Measurements from ENCODE around the gene NPIPB2. TPM values are rescaled to one million over a fixed set of nuclear protein-coding genes. Genes with fewer than 3 reads are reported as not detected.
A peak's percentile ranks its signal among the peaks of the same experiment; 100 is the strongest.
"Not testable (repeated sequence)": the region's sequence is repeated elsewhere in the genome, so short reads cannot be mapped to it uniquely, and the experiment has no call there.

Gene NPIPB2
- total RNA-seq, 2 donors from 2014 or later: 0.64 to 11.2 TPM

GRCh38 chr16:11957591-11958395, 15.9 kb upstream of the NPIPB2 start:
- no peak overlapping the region for H3K27ac ChIP-seq

GRCh38 chr16:11956558-11956957, 14.7 kb upstream of the NPIPB2 start:
- H3K27ac ChIP-seq: no peak overlapping the region
- H3K4me1 ChIP-seq (replicated peaks): no peaks in the 10 kb centered on the region
- 96% methylated on average over 2 of the region's 2 CpGs for WGBS
- no peaks in the 10 kb centered on the region for H3K27me3 ChIP-seq (replicated peaks; ENCODE audit: insufficient read depth)
- intact Hi-C loops (cut with DNase I): no loop called here
- H3K9me3 ChIP-seq: no peaks in the 10 kb centered on the region
- TF ChIP-seq POLR2A (IDR thresholded peaks at IDR 0.05) (no peak), POLR2AphosphoS5 (IDR thresholded peaks at IDR 0.05) (no peak), CTCF (IDR thresholded peaks at IDR 0.05) (no peak)
- DNase-seq (ENCODE audit: low spot score): no peak
- H3K36me3 ChIP-seq: no peaks in the 10 kb centered on the region
- H3K4me3 ChIP-seq: no peak overlapping the region

More at GRCh38 chr16:11957591-11958395, 15.9 kb upstream of the NPIPB2 start:
- WGBS: 90% methylated on average over 10 of the region's 10 CpGs
- Histone ChIP-seq H3K4me1 (replicated peaks) (no peaks in the 10 kb centered on the region), H3K4me3 (no peak overlapping the region), H3K9me3 (no peaks in the 10 kb centered on the region), H3K27me3 (replicated peaks; ENCODE audit: insufficient read depth) (no peaks in the 10 kb centered on the region), H3K36me3 (no peaks in the 10 kb centered on the region)
- no peak for TF ChIP-seq CTCF (IDR thresholded peaks at IDR 0.05)
- intact Hi-C loops (cut with DNase I): no loop called here
- DNase-seq (ENCODE audit: low spot score): no peak

GRCh38 chr16:11955713-11956123, 13.9 kb upstream of the NPIPB2 start:
- no peaks in the 10 kb centered on the region for H3K36me3 ChIP-seq
- H3K27ac ChIP-seq: no peak overlapping the region
- DNase-seq (ENCODE audit: low spot score): no peak
- H3K4me3 ChIP-seq: no peak overlapping the region
- H3K27me3 ChIP-seq (replicated peaks; ENCODE audit: insufficient read depth): no peaks in the 10 kb centered on the region
- no peak for TF ChIP-seq POLR2AphosphoS5 (IDR thresholded peaks at IDR 0.05)
- no peak for TF ChIP-seq CTCF (IDR thresholded peaks at IDR 0.05)
- TF ChIP-seq POLR2A (IDR thresholded peaks at IDR 0.05): no peak
- no peaks in the 10 kb centered on the region for H3K4me1 ChIP-seq (replicated peaks)
- H3K9me3 ChIP-seq: no peaks in the 10 kb centered on the region
- intact Hi-C loops (cut with DNase I): no loop called here
- WGBS: 54% methylated on average over 8 of the region's 8 CpGs

- H3K4me3 ChIP-seq; intact Hi-C loops (cut with DNase I); H3K27me3 ChIP-seq (replicated peaks; ENCODE audit: insufficient read depth); H3K27ac ChIP-seq; DNase-seq (ENCODE audit: low spot score); H3K9me3 ChIP-seq; H3K36me3 ChIP-seq; H3K4me1 ChIP-seq (replicated peaks): not testable (repeated sequence)
- 76% methylated on average over 8 of the region's 8 CpGs for whole genome bisulfite sequencing
These were observed 11.7 kb upstream of the NPIPB2 start for GRCh38 chr16:11953576-11953975.

GRCh38 chr16:11950388-11950787, 8.5 kb upstream of the NPIPB2 start:
- Histone ChIP-seq H3K27me3 (replicated peaks; ENCODE audit: insufficient read depth) (no peaks in the 10 kb centered on the region), H3K9me3 (no peaks in the 10 kb centered on the region), H3K27ac (no peak overlapping the region), H3K4me1 (replicated peaks) (no peaks in the 10 kb centered on the region), H3K4me3 (no peak overlapping the region), H3K36me3 (no peaks in the 10 kb centered on the region)
- intact Hi-C loops (cut with DNase I): no loop called here
- no peak for DNase-seq (ENCODE audit: low spot score)
- TF ChIP-seq POLR2A (IDR thresholded peaks at IDR 0.05): no peak
- no peak for TF ChIP-seq POLR2AphosphoS5 (IDR thresholded peaks at IDR 0.05)
- 54% methylated on average over 5 of the region's 5 CpGs for WGBS

GRCh38 chr16:11949527-11949926, 7.7 kb upstream of the NPIPB2 start:
- H3K27me3 ChIP-seq (replicated peaks; ENCODE audit: insufficient read depth): no peaks in the 10 kb centered on the region
- H3K4me3 ChIP-seq: no peak overlapping the region
- WGBS: 29% methylated on average over 4 of the region's 4 CpGs
- H3K4me1 ChIP-seq (replicated peaks): no peaks in the 10 kb centered on the region
- H3K27ac ChIP-seq: no peak overlapping the region
- no peaks in the 10 kb centered on the region for H3K9me3 ChIP-seq
- TF ChIP-seq CTCF (IDR thresholded peaks at IDR 0.05) (peak in 3 of 4 experiments; percentile 26 to 41 (median 38)), POLR2AphosphoS5 (IDR thresholded peaks at IDR 0.05) (no peak)
- no peaks in the 10 kb centered on the region for H3K36me3 ChIP-seq
- intact Hi-C loops (cut with DNase I): no loop called here
- DNase-seq (ENCODE audit: low spot score): peak; percentile 16
